Stimulated activated CD8-positive, alpha-beta memory T cell treated with anti-CD3 and anti-CD28 coated beads, Interleukin-7, amount 100 ng/mL, for 48 hours (primary cell): ENCODE measurements around the gene NPBWR2.
"Not testable (repeated sequence)": the region's sequence is repeated elsewhere in the genome, so short reads cannot be mapped to it uniquely, and the experiment has no call there.

Source experiments
- DNase-seq, 2 donors: peaks; one replicate each; pipeline ENCODE4 v3.0.0-alpha.2; 2020; ENCODE audit warnings: low read depth in 1 of 2; ENCODE audit errors: extremely low read depth in 1 of 2

The NPBWR2 gene

GRCh38 chr20:64090165-64090564 lies 17.2 kb downstream of the NPBWR2 start:
- no peak for DNase-seq

- not testable (repeated sequence) for DNase-seq
Observed at GRCh38 chr20:64088586-64088985, 18.8 kb downstream of the NPBWR2 start.

GRCh38 chr20:64087226-64087825 lies 20.0 kb downstream of the NPBWR2 start:
- not testable (repeated sequence) for DNase-seq

GRCh38 chr20:64086801-64087200 lies 20.6 kb downstream of the NPBWR2 start:
- DNase-seq: no peak

- DNase-seq: no peak
Observed at GRCh38 chr20:64084685-64085152, 22.6 kb downstream of the NPBWR2 start.

- no peak for DNase-seq
Observed at GRCh38 chr20:64083804-64084684, 23.3 kb downstream of the NPBWR2 start, which contains the start of gene LKAAEAR1. LKAAEAR1 (minus strand) TSS chr20:64084398; CDS start chr20:64084219, 179 bp downstream.

- DNase-seq: peak in 1 of 2 donors; percentile 63
Observed at GRCh38 chr20:64083378-64083803, 24.0 kb downstream of the NPBWR2 start.

GRCh38 chr20:64082820-64083377 lies 24.5 kb downstream of the NPBWR2 start:
- no peak for DNase-seq

- DNase-seq: no peak
Observed at GRCh38 chr20:64082126-64082731, 25.1 kb downstream of the NPBWR2 start.

GRCh38 chr20:64081624-64081964 lies 25.8 kb downstream of the NPBWR2 start:
- DNase-seq: no peak

- DNase-seq: no peak
Observed at GRCh38 chr20:64080813-64081623, 26.3 kb downstream of the NPBWR2 start.

GRCh38 chr20:64080013-64080812 lies 27.2 kb downstream of the NPBWR2 start, which contains the start of gene OPRL1:
OPRL1 (plus strand) TSS chr20:64080082; CDS start chr20:64092721, 12,639 bp downstream.
- DNase-seq: no peak

GRCh38 chr20:64079273-64080012 lies 27.9 kb downstream of the NPBWR2 start, which contains the start of gene RGS19:
RGS19 (minus strand) TSS chr20:64079518; CDS start chr20:64076886, 2,632 bp downstream.
- peak in 1 of 2 donors; percentile 43 for DNase-seq

- no peak for DNase-seq
Observed at GRCh38 chr20:64078934-64079272, 28.5 kb downstream of the NPBWR2 start.

- peak in 1 of 2 donors; percentile 40 for DNase-seq
Observed at GRCh38 chr20:64077876-64078551, 29.4 kb downstream of the NPBWR2 start.

GRCh38 chr20:64077541-64077875 lies 29.9 kb downstream of the NPBWR2 start:
- no peak for DNase-seq

- DNase-seq: peak in 1 of 2 donors; percentile 23
Observed at GRCh38 chr20:64077094-64077493, 30.3 kb downstream of the NPBWR2 start.
